ENCODE data around the gene GSTT4.
"Not testable (repeated sequence)": the region's sequence is repeated elsewhere in the genome, so short reads cannot be mapped to it uniquely, and the experiment has no call there.

The GSTT4 gene

DNA sequence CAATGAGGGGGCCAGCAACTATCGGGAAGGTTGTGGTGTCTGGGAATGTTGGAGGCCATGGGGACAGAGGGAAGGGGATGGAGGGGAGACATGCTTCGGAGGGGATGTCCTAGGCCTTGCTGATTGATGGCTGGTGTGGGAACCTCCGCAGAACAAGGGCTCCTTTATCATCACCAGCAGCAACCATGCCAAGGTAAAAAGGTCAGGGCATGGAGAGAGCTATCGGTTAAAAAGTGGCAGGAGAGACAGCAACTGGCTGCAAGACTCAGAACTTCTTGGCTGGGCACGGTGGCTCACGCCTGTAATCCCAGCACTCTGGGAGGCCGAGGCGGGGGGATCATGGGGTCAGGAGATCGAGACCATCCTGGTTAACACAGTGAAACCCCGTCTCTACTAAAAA lies 3.0 kb downstream of the GSTT4 start:
- TF ChIP-seq, protein P1, sequence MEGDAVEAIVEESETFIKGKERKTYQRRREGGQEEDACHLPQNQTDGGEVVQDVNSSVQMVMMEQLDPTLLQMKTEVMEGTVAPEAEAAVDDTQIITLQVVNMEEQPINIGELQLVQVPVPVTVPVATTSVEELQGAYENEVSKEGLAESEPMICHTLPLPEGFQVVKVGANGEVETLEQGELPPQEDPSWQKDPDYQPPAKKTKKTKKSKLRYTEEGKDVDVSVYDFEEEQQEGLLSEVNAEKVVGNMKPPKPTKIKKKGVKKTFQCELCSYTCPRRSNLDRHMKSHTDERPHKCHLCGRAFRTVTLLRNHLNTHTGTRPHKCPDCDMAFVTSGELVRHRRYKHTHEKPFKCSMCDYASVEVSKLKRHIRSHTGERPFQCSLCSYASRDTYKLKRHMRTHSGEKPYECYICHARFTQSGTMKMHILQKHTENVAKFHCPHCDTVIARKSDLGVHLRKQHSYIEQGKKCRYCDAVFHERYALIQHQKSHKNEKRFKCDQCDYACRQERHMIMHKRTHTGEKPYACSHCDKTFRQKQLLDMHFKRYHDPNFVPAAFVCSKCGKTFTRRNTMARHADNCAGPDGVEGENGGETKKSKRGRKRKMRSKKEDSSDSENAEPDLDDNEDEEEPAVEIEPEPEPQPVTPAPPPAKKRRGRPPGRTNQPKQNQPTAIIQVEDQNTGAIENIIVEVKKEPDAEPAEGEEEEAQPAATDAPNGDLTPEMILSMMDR (IDR thresholded peaks at IDR 0.05; ENCODE audit: low read depth, low read length, missing control alignments): no peak
- in situ Hi-C loops (cut with HindIII; ENCODE audit: low sequenced_read_pairs): no loop called here
- DNase-seq (ENCODE audit: low read depth): no peak
- no peak overlapping the region for H3K4me3 ChIP-seq (ENCODE audit: low read depth, low read length)

DNA sequence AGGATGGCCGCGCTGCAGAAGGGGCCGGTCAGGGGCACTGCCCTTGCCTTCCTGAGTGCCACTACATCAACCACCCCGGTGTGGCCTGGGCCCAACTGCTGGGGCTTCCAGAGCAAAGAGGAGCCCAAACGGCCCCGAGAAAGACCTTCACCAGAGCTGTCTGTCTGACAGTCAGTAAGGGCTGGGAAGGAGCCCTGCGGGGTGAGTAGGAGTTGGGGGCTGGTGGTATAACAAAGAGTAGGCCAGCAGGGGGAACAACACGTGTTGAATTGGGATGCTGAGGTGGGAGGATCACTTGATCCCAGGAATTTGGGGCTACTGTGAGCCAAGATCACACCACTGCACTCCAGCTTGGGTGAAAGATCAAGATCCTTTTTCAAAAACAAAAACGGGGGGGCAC lies 3.9 kb downstream of the GSTT4 start:
- TF ChIP-seq, protein P1 (IDR thresholded peaks at IDR 0.05; ENCODE audit: low read depth, low read length, missing control alignments): no peak
- no peak overlapping the region for H3K4me3 ChIP-seq (ENCODE audit: low read depth, low read length)
- DNase-seq (ENCODE audit: low read depth): no peak
- in situ Hi-C loops (cut with HindIII; ENCODE audit: low sequenced_read_pairs): no loop called here

DNA sequence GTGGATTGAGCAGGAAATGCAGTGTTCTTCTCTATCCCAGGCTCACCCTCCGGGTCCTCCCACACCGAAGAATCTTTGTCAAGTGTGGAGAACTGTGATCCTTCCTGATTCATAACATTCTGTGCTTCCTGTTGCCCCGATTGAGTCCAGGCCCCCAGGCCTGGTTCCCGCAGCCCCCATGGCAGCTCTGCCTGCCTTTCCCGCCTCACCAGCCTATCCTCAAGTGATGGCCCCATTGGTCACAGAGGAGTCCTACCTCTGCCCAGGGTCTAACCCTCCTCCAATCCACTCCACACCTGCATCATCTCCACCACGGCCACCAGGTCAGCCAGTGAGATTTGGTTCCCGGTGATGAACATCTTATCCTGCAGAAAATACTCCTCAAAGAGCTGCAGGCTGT lies 5.5 kb downstream of the GSTT4 start:
- H3K4me3 ChIP-seq (ENCODE audit: low read depth, low read length); in situ Hi-C loops (cut with HindIII; ENCODE audit: low sequenced_read_pairs); DNase-seq (ENCODE audit: low read depth): not testable (repeated sequence)

DNA sequence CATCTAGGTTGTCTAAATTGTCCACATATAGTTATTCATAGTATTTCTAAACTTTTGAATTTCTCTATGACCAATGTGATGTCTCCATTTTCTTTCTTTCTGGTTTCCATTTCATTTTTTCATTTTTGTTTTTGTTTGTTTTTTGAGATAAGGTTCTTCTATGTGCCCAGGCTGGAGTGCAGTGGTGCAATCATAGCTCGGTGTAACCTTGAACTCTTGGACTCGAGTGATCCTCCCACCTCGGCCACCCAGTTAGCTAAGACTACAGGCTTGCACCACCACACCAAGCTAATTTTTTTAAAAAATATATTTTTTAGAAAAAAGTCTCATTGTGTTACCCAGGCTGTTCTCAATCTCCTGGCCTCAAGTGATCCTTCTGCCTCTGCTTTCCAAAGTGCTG lies 8.2 kb downstream of the GSTT4 start:
- DNase-seq (ENCODE audit: low read depth): no peak
- in situ Hi-C loops (cut with HindIII; ENCODE audit: low sequenced_read_pairs): no loop called here

DNA sequence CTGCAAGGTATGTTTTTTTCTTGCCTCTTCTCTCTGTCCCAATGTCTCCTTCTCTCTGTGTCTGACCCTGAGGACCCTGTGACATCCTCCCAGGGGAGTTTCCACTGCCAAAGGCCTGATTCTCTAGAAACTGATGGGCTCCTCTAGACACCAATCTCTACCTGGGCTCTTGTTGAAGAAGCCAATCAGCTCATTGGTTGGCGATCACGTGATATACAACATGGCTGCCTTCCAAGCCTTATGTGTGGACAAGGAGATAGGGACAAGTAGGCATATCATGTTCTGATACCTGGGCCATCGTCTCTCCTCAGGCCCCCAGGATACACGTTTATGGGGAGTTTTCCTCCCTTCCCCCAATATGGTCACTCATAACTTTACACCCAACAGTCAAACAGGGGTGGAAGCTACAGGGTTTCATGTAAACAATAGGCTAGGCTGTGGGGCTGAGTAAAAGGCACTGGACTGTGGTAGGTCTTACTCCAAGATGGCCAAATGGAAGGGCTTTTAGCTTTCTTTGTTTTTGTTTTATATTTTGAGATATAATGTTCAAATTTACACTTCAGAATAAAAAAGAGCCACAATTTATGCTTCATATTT lies 11.6 kb downstream of the GSTT4 start:
- DNase-seq (ENCODE audit: low read depth); in situ Hi-C loops (cut with HindIII; ENCODE audit: low sequenced_read_pairs); H3K4me3 ChIP-seq (ENCODE audit: low read depth, low read length): not testable (repeated sequence)

More for the DNA sequence above, 8.2 kb downstream of the GSTT4 start:
- TF ChIP-seq, protein P1 (IDR thresholded peaks at IDR 0.05; ENCODE audit: low read depth, low read length, missing control alignments): no peak
- H3K4me3 ChIP-seq (ENCODE audit: low read depth, low read length): no peak overlapping the region

DNA sequence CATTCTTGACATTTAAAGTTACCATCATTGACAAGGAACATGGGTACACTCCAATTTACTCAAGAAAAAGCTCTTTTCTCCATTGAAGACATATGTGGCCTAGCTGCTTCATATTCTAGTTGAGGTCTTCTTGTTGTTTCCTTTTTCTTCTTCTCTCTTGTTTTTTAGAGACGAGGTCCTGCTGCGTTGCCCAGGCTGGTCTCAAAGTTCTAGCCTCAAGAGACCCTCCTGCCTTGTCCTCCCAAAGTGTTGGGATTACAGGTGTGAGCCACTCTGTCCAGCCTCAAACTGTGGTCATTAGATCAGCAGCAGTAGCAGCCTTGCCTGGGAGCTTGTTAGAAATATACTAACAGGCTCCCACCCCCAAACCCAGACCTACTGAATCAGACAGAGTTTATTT lies 12.2 kb downstream of the GSTT4 start:
- in situ Hi-C loops (cut with HindIII; ENCODE audit: low sequenced_read_pairs); H3K4me3 ChIP-seq (ENCODE audit: low read depth, low read length): not testable (repeated sequence)

DNA sequence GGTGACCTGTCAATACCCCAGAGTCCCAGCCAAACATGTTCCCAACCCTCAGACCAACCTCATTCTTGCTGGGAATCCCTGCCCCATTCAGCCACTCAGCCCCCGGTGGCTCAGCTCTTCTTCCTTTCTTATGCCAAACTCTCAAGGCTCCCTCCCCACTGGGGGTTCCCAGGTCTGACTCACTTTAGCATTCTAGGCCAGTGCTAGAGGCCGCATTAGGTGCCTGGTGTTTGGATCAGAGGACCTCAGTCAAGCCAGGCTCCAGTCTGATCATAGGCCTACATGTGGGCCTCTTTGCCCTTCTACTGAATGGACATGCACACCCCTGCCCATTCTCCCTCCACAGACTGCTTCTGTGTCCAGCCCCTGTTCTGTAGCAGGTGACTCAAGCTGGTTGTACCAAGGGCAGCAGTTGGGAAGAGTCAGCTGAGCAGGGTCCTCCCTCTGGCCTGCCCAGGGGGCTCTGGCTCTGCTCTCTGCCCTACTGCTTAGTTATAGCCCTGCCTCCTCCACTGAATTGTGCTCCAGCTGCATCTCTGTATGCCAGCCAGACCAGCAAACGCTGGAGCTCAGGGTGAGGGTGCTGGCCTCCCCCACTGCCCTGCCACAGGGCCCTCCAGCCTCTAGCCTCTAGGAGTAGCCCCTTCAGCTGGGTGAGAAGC lies 15.5 kb downstream of the GSTT4 start:
- in situ Hi-C loops (cut with HindIII; ENCODE audit: low sequenced_read_pairs); DNase-seq (ENCODE audit: low read depth): not testable (repeated sequence)

More for the DNA sequence above, 12.2 kb downstream of the GSTT4 start:
- DNase-seq (ENCODE audit: low read depth): not testable (repeated sequence)

DNA sequence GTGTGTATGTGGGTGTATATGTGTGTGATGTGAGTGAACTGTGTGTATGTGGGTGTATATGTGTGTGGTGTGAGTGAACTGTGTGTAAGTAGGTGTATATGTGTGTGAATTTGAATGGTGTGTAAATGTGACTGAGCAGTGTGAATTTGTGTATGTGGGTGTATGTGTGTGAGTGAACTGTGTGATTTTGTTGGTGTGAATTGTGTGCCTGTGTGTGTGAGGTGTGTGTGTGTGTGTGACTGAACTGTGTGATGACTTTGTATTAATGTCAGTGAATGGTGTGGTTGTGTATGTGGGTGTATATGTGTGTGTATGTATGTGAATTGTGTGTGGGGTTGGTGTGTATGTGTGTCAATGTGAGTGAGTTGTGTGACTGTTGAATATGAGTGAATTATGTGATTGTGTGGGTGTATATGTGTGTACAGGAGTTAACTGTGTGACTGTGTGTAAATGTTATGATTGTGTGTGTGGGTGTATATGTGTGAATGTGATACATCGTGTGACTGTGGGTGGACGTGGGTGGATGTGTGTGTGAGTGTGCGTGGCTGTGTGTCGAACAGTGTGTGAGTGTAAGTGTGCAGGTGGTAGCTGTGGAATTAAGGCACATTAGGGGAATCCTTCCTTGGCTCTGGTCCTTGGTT lies 18.6 kb downstream of the GSTT4 start:
- H3K4me3 ChIP-seq (ENCODE audit: low read depth, low read length); in situ Hi-C loops (cut with HindIII; ENCODE audit: low sequenced_read_pairs); DNase-seq (ENCODE audit: low read depth): not testable (repeated sequence)

More for the DNA sequence above, 15.5 kb downstream of the GSTT4 start:
- not testable (repeated sequence) for H3K4me3 ChIP-seq (ENCODE audit: low read depth, low read length)

DNA sequence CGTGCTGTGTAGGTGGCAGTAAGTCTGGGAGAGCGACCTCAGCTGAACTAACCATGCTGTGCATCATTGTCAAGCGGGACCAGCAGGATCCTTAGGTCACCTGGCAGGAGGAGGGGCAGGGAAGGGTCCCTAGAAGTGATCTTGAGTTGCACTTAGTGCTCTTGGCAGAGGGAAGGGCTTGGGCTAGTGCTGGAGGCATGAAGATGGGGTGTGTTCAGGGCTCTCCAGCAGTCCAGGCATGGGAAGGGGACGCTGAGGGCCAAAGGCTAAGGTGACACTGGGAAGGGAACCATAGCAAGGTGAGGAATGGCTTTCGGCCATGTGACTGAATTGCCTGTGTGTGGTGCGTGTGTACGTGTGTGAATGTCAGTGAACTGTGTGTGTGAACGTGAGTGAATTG lies 19.2 kb downstream of the GSTT4 start:
- H3K4me3 ChIP-seq (ENCODE audit: low read depth, low read length); DNase-seq (ENCODE audit: low read depth); in situ Hi-C loops (cut with HindIII; ENCODE audit: low sequenced_read_pairs): not testable (repeated sequence)

Measured in astrocyte of the cerebellum (primary cell).